Activated CD4-positive, alpha-beta T cell treated with anti-CD3 and anti-CD28 coated beads, Interleukin-2, Interleukin-4, amounts not matched to agents 100 ng/mL and 50 ng/mL, durations not matched to agents 16 hours and 8 hours (primary cell): ENCODE results near the gene P2RY6.
A peak's percentile ranks its signal among the peaks of the same experiment; 100 is the strongest.

Experiments used
- DNase-seq: peaks from one replicate; pipeline ENCODE4 v3.0.0-alpha.2; 2020; ENCODE audit warnings: low spot score

Gene P2RY6

DNA sequence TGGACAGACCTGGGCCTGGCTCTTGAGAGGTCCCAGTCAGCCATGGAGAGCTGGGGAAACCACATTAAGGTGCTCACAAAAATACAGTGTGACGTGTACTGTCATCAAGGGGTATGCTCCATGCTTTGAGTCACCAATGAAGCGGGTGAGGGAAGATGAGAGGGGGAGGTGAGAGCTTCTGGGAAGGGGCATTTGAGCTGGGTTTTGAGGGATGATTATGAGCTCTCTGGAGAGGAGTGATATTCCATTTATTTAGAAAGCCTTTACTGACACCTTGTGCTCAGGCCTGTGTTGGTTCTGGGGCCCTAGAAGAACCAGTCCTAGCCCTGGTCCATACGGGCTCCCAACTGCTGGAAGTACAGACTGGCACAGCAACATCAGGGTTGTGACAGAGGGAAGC lies 25.6 kb downstream of the P2RY6 start:
- DNase-seq = no peak

DNA sequence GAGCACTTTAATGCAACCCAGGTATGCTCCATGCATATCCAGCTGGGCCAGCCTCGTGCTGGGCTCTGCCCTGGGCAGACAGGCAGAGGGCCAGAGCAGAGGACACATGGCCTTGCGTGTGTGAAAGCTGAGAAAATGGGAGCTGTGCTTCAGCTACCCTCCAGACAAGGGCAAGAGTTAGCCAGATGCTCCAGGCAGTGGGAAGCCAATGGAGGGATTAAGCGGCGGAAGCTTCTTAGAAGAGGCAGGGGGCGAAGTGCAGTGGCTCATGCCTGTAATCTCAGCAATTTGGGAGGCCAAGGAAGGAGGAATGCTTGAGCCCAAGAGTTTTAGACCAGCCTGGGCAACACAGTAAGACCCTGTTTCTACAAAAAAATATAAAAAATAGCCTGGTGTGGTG lies 26.1 kb downstream of the P2RY6 start:
- no peak for DNase-seq

DNA sequence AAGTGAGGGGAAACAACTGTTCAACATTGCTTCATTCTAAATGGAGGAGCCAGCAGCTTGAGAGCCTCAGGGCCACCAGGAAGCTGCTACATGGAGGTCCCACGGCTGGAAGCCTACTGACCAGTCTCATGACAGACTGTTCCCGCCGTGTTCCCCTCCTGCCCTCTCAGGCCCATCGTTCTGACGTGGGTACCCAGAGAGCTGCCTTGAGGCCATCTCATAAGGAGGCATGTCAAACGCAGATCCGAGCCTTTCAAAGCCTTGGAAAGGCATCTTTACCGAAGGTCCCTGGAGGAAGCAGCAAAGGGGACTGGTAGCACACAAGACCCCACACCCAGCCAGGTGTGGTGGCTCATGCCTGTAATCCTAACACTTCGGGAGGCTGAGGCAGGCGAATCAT lies 27.6 kb downstream of the P2RY6 start:
- no peak for DNase-seq

DNA sequence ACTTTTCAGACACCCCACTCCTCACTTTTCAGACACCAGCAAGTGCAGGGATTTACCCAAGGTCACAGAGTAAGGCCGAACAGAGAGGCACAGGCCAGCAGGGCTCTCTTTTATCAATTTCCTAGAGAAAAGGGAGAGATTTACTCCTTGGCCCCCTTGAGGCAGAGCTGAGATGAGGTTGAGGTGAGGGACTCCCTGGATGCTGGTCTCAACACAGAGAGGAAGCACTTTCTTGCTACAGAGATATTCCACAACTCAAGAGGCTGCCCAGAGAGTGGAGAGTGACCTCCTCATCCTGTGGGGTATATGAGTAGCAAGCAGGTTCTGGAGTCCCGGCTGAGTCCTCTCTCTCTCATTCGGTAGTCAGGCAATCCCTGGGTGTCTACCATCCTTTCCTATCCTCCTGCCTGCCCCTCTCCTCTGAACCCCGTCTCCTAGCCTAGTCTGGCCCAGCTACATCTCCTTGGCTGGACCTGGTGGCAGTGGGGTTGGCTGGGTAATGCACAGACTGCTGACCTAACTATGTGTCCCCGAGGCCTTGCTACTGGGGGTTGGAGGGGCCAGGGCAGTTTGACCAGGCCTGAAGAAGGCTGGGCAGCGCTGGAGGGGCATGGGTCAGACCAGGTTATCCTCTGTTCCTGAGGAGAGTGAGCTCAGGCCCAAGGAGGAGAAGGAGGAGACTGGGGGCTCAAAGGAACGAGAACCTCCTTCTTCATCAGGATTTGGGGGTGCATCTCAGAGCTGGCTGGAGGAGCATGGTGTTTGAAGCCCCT lies 34.1 kb downstream of the P2RY6 start:
- DNase-seq = no peak

DNA sequence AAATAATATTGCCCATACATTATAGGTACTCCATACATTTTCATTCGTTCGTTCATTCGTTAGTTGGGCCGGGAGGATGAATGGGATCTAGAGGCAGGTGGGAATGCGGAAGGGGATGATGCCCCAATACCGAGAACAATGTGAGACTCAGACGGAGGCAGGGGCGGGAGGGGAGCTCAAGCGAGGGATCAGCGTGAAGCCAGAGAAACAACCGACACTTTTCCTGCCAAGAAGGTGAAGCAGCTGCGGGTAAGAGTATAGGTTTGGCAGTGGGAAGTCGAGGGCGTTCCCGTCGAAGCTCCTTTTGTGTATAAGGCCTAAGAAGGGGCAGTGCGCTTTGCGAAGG lies 34.8 kb downstream of the P2RY6 start:
- DNase-seq = no peak

DNA sequence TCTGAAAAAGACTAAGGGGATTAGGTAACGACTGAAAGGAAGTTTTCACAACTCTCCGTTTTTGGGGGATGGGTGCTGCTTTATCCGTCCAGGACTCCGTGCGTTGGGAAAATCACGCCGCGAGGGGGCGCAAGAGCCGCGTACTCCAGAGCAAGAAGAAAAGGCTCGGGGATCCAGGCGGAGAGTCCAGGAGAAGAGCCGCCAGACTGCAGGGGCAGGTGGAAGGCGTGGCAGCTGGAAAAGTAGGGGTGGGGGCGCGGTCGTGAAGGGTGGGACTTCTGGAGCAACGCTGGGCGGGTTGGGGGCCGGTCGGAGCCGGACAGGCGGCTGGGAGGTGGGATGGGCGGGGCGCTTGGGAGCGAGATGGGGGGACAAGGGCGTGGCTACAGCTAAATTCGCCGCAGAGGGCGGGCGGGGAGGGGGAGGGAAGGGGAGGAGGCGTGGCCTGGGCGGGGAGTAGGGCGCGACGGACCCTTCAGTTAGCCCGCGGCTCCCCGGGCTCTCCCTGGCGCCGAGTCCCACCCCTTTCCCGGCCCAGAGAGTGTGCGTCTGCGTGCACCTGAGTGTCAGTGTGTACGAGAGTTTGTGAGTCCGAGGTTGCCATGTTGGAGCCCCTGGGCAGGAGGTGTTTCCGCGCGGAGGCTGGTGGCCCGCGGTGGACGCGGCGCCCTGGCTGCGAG lies 35.3 kb downstream of the P2RY6 start:
- DNase-seq = peak; percentile 90

DNA sequence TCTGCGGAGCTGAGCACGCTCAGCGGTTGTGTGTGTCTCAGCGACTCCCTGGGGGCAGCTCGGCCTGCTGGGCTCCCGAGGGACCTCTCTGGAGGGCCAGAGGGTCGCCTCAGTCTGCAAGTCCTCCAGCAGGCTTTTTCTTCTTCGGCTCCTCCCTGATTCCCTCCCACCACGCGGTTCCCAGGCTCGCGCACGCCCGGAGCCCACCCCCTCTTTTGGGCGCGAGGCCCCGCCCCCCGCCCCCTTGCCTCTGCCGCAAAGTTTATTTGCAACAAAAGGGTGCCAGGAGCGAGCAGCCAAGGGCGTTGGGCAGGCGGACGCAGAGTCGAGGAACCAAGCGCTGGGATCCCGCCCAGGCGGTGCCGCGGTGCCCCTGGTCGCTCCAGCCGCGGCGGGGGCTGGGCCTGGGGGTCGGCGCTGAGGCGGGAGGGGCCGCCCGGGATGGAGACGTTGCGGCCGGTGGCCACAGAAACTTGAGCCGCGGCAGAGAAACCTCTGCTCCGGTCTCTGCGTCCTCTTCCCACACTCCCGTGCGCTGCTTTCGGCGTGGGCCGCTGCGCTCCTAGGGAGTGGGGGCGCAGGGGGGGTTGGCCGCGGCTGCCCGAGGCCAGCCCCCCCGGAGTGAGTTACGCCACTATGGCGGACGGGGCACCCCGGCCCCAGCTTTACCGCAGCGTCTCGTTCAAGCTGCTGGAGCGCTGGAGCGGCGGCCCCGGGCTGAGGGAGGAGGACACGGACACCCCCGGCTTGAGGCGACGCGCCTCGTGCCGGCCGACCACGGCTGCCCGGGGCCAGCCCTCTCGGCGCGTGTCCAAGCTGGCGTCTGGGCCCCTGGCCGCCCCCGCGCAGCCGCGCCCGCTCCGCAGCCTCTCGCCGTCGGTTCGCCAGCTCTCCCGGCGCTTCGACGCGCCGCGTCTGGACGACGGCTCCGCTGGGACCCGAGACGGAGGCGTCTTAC lies 36.1 kb downstream of the P2RY6 start, which contains the start of gene ARHGEF17:
TSS of gene ARHGEF17 (plus strand) at position 274 of the 958 bp plus-strand sequence. CDS start at position 637, 363 bp downstream.
- DNase-seq = no peak

DNA sequence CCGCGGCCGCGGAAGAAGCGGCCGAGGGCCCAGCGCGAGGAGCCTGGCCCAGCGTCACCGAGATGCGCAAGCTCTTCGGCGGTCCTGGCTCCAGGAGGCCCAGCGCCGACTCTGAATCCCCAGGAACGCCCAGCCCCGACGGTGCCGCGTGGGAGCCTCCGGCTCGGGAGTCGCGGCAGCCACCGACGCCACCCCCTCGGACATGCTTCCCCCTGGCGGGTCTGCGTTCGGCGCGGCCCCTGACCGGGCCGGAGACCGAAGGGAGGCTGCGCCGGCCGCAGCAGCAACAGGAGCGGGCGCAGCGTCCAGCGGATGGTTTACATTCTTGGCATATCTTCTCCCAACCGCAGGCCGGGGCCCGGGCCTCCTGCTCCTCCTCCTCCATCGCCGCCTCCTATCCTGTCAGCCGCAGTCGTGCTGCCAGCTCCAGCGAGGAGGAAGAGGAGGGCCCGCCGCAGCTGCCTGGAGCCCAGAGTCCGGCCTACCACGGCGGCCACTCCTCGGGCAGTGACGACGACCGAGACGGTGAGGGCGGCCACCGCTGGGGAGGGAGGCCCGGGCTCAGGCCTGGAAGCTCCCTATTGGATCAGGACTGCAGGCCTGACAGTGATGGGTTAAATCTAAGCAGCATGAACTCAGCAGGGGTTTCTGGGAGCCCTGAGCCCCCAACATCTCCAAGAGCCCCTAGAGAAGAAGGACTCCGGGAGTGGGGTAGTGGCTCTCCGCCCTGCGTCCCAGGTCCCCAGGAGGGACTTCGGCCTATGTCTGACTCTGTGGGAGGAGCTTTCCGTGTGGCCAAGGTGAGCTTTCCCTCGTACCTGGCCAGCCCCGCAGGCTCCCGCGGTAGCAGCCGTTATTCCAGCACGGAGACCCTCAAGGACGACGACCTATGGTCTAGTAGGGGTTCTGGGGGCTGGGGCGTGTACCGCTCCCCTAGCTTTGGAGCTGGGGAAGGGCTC lies 37.1 kb downstream of the P2RY6 start:
- no peak for DNase-seq

DNA sequence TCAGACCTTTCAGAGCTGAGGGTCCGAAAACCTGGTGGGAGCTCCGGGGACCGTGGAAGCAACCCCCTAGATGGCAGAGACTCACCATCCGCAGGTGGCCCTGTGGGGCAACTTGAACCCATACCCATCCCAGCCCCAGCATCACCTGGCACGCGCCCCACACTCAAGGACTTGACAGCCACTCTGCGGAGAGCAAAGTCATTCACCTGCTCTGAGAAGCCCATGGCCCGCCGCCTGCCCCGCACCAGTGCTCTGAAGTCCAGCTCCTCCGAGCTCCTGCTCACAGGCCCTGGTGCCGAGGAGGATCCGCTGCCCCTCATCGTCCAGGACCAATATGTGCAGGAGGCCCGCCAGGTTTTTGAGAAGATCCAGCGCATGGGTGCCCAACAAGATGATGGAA lies 37.9 kb downstream of the P2RY6 start:
- no peak for DNase-seq

DNA sequence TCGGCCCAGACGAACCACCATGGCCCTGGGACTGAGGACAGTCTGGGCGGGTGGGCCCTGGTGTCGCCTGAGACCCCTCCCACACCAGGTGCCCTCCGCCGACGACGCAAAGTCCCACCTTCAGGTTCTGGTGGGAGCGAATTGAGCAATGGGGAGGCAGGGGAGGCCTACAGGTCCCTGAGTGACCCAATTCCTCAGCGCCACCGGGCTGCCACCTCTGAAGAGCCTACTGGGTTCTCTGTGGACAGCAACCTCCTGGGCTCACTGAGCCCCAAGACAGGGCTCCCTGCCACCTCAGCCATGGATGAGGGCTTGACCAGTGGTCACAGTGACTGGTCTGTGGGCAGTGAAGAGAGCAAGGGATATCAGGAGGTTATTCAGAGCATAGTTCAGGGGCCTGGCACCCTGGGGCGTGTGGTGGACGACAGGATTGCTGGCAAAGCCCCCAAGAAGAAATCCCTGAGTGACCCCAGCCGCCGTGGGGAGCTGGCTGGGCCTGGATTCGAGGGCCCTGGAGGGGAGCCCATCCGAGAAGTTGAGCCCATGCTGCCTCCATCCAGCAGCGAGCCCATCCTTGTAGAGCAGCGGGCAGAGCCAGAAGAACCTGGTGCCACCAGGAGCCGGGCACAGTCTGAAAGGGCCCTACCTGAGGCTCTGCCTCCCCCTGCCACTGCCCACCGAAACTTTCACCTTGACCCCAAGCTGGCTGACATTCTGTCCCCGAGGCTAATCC lies 38.7 kb downstream of the P2RY6 start:
- no peak for DNase-seq

DNA sequence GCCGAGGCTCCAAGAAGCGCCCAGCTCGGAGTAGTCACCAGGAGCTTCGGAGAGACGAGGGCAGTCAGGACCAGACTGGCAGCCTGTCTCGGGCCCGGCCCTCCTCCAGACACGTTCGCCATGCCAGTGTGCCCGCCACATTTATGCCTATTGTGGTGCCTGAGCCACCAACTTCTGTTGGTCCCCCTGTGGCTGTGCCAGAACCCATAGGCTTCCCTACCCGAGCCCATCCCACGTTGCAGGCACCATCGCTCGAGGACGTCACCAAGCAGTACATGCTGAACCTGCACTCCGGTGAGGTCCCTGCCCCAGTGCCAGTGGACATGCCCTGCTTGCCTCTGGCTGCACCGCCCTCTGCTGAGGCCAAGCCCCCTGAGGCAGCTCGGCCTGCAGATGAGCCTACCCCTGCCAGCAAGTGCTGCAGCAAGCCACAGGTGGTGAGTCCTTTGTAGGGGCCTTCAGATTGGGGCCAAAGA lies 39.3 kb downstream of the P2RY6 start:
- no peak for DNase-seq

DNA sequence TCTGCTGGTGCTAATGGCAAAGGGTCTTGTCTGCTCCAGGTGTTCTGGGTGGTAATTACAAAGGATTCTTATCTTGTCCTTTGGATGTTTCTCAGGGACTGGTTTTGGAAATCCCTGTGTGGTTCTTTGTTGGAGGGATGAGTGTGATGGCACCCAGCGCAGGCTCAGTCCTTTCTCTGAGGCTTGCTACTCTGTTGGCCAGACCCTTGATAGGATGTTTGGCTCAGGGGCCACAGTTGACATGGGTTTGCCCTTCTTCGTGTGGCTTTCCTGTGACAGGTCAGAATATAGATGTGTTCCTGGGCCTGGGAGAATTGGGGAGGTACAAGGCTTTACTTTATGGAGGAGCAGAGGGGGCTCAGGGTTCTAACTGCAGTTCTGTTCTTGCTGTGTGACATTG lies 39.9 kb downstream of the P2RY6 start:
- DNase-seq = no peak

DNA sequence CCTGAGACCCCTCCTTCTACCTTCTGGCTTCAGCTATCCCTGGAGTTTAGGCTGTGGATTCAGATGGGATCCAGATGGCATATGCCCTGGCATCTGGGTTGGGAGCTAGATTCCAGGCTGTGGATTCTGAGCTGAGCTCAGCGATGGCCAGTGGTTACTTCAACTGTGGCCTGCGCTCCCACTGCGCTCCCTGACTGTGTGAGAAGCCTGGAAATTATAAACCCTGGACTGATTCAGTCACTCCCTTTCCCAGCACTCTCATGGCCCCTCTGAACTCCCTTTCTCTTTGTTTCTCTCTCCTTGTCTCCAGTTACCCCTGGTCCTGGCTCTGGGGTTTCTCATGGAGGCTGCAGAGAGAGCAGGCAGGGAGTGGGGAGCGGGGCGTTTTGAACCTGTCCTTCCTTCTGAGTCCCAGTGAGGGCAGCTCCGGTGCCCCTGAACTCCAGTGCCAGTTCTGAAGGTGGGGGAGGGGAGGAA lies 40.8 kb downstream of the P2RY6 start:
- no peak for DNase-seq

DNA sequence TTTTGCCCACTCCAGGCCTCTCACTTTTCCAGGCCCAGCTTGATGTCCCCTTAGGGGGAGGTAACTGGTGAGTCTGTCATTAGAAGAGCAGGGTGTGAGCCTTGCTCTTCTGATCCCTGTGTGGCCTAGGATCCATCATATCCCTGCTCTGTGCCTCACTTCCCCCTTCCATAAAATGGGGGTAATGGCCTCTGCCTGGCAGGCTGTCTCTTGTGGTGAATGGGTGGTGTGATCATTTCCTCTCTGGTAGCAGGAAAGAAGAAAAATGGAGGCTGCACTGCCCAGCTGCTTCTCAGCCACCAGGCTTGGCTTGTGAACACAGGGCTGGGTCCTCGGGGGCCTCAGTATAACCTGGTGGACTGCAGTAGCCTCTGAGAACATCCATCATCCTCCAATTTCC lies 41.5 kb downstream of the P2RY6 start:
- no peak for DNase-seq

DNA sequence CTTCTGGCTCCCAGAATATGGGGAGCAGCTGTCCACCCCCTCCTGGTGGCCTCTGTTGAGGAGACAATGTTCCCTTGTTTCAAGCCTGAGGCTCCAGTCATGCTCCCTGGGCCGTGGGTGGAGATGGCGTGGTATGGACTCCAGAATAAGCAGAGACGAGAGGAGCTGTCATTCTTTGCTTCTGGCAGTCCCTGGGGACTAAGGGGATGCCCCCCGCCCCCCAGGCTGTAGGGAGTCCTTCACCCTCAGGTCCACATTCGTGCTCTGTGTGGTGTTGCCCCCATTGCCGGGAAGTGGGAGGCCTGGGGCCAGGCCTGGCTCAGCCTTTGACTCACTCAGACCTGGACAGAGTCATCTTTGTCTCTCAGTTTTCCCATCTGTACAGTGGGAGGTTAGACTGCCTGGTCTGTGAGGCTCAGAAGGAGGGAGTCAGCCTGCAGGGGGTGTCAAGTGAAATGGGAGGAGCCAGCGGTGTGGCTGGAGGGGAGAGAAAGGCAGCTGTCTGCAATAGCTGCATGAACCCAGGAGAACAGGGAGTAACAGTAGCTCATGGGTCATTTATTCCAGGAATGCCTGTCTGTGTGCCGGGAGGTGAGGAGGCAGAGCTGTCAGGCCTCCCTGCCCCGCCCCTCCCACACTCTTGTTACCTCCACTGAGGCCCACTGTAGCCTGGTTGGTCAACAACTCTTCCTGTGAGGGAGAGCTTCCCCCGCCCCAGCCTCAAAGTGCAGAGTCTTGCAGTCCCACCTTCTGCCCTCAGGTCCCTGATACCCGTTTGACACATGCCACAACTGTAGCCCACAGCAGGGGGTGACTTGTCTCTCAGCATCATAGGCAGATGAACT lies 42.2 kb downstream of the P2RY6 start:
- DNase-seq = no peak

DNA sequence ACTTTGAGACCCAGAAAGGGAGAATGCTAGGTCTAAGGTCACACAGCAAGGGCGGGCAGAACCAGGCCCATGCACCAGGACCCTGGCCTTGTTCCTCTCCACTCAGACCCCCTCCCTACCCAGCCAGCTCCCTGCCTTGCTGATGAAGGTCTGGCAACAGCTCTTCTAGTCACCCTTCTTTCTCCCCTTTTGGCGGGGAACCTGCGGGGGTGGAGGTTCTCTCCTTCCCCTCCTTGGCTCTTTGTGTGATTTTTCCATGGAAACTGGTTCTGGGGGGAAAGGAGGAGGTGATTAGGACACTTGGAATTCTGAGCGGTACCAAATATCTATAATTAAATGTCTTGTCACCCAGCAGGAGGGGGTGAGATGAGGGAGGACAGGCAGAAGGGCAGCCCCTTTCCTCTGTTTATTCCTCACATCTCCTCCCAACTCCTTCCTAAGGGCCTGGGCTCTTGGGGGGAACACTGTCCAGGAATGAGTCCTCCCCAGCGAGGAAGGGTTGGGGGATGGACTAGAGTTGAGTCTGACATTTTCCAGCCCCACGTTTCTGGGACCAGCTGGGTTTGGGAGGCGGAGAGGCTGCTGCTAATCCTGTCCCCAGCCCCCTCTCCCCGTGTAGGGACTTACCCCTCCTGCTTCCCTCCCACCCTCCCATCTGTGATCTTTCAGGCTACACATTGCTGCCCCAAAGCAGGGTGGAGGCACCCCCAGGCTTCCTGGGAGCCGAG lies 43.3 kb downstream of the P2RY6 start:
- no peak for DNase-seq

DNA sequence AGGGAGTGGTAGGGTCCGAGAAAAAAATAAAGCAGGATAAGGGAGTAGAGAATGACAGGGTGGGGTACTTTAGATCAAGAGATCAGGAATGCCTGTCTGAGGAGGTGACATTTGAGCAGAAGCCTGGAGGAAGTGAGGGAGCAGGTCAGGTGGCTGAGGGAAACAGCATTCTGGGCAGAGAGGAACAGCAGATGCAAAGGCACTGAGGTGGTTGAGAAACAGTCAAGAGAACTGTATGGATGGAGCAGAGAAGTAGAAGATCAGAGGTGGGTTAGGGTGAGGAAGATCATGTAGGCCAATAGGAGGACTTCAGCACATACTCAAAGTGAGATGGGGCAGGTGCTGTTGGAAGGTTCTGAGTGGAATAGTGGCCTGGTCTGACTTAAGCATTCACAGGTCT lies 44.3 kb downstream of the P2RY6 start:
- DNase-seq = no peak

DNA sequence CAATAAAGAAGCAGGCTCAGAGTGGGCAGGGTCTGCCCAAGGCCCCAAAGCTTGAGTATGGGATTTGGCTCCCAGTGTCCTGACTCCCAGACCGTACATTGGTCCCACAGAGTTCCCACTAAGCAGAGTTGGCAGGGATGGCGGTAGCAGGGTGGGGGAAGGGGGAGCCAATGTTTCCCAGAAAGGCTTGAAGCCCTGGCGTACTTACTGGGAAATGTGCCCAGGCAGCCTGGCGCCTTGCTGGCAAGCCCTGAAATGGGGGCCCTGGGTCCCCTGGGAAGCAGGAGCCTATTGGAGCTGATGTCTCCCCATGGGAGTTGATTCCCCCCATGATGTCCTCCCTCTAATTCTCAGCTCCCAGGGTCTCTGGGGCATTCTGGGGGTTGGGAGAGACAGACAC lies 45.2 kb downstream of the P2RY6 start:
- DNase-seq = no peak

DNA sequence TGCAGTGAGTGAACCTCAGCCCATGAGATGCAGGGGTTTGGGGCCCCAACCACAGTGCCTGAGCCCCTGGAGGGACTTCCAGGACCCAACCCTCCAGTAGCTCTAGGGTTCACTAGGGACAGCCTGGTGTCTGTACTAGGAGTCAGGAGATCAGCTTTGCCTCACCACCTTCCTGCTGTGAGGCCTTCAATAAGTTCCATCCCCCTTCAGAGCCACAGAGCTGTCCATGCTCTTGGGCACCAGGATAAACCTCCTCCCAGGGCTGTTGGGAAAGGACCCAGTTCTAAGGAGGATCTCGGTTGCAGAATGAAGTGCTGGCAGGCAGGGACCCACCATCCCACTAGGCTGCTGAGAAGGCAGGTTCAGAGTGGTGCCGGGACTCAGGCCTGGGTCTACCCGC lies 45.7 kb downstream of the P2RY6 start:
- no peak for DNase-seq
